Brain microvascular endothelial cell (primary cell): Measurements from ENCODE around the gene KRT81.

ENCODE experiments used
- DNase-seq: peaks from one replicate; pipeline ENCODE4 v3.0.0-alpha.2; 2020
- H3K27ac ChIP-seq: fragments of 250-450 bp; sonication (Bioruptor Pico); 2 replicates; pipeline ENCODE4 v1.5.1; 2020; ENCODE audit warnings: mild to moderate bottlenecking, moderate library complexity
- H3K27me3 ChIP-seq: fragments of 250-450 bp; sonication (Bioruptor Pico); replicated peaks from 2 replicates; pipeline ENCODE4 v1.5.1; 2020; ENCODE audit warnings: mild to moderate bottlenecking
- H3K36me3 ChIP-seq: fragments of 250-450 bp; sonication (Bioruptor Pico); replicated peaks from 2 replicates; pipeline ENCODE4 v1.5.1; 2020; ENCODE audit warnings: mild to moderate bottlenecking
- H3K4me3 ChIP-seq: 2 replicates; pipeline ENCODE4 v1.5.1; 2011; ENCODE audit warnings: low read depth, mild to moderate bottlenecking, control low read depth, low read length, moderate library complexity
- in situ Hi-C: cut with HindIII; loops from 2 replicates; pipeline ENCODE4 v1.10.0; 2017; ENCODE audit warnings: low sequenced_read_pairs, low pct_ligation_motif_present
- TF ChIP-seq, protein P1 (sequence below): IDR thresholded peaks from 2 replicates; pipeline ENCODE4 v1.5.1; 2011; ENCODE audit warnings: low read depth, mild to moderate bottlenecking, moderate library complexity, low read length, control low read depth, inconsistent platforms; ENCODE audit errors: missing control alignments

KRT81 gene

DNA sequence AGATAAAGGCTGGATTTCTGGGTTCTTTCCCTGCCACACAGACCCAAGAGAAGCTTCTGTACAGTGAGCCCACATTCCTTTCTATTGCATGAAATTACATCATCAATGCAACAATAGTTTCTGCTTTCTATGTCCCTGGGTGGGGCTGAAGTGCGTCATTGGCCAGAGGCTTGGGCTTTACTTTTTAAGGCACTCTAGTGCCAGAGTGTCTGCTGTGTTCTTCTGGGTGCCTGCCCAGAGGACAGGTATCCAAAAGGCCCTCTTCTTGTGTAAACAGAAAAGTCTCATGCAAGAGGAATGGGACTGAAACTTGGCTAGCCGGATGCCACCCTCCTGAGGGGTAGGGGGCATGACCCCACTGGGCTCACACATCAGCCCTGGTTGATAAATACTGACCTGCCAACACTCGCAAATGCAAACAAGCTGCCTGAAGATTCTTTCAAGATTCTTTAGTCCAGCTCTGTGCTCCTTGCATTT, 11.0 kb downstream of the KRT81 start:
- peak; percentile 83 for DNase-seq
- no peak overlapping the region for H3K4me3 ChIP-seq
- H3K27ac ChIP-seq: peak overlapping the region; percentile 94
- in situ Hi-C loops: no loop called here
- no peaks in the 10 kb centered on the region for H3K27me3 ChIP-seq
- TF ChIP-seq, protein P1, sequence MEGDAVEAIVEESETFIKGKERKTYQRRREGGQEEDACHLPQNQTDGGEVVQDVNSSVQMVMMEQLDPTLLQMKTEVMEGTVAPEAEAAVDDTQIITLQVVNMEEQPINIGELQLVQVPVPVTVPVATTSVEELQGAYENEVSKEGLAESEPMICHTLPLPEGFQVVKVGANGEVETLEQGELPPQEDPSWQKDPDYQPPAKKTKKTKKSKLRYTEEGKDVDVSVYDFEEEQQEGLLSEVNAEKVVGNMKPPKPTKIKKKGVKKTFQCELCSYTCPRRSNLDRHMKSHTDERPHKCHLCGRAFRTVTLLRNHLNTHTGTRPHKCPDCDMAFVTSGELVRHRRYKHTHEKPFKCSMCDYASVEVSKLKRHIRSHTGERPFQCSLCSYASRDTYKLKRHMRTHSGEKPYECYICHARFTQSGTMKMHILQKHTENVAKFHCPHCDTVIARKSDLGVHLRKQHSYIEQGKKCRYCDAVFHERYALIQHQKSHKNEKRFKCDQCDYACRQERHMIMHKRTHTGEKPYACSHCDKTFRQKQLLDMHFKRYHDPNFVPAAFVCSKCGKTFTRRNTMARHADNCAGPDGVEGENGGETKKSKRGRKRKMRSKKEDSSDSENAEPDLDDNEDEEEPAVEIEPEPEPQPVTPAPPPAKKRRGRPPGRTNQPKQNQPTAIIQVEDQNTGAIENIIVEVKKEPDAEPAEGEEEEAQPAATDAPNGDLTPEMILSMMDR: no peak
- H3K36me3 ChIP-seq: no peaks in the 10 kb centered on the region

DNA sequence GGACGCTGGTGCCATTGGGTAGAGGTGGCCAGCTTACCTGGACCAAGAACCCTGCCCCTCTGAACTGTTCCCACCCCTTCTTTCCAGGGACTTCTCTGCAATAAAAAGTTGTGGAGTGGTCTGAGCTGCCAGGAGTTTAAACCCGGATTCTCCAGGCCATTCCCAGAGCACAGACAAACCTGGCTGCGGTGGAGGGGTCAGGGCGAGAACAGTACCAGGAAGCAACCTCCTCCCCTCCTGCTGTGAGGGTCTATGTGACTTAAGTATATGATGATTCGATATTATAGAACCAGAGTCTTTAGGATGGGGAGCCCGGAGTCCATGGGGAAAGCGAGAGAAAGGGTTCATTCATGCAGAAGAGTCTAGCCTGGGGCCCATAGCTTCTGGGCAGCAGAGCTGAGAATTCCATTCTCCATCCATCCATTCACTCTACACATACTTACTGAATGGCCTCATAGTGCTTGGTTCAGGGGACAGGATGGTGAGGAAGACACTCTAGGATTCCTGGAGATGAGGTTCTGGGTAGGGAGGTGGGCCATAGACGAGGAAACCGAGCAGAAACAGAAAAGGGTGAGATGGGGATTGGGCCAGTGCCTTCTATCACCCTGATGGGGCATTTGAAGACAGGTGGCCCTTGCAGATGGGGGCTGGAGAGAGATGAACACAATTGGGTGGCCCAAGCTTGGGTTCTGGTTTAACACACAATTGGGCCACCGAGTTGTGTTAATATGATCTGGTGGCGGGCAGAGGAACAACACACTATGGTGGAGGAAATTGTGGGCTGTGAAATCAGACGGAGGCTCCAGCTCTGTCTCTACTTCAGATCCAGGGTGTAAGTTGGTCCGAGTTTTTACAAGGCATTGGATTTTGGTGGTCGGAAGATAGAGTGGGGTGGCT, 11.7 kb downstream of the KRT81 start:
- in situ Hi-C loops: no loop called here
- H3K27ac ChIP-seq: peak overlapping the region; percentile 94
- no peaks in the 10 kb centered on the region for H3K36me3 ChIP-seq
- H3K4me3 ChIP-seq: no peak overlapping the region
- H3K27me3 ChIP-seq: no peaks in the 10 kb centered on the region
- TF ChIP-seq, protein P1: peak; percentile 21
- DNase-seq: no peak

DNA sequence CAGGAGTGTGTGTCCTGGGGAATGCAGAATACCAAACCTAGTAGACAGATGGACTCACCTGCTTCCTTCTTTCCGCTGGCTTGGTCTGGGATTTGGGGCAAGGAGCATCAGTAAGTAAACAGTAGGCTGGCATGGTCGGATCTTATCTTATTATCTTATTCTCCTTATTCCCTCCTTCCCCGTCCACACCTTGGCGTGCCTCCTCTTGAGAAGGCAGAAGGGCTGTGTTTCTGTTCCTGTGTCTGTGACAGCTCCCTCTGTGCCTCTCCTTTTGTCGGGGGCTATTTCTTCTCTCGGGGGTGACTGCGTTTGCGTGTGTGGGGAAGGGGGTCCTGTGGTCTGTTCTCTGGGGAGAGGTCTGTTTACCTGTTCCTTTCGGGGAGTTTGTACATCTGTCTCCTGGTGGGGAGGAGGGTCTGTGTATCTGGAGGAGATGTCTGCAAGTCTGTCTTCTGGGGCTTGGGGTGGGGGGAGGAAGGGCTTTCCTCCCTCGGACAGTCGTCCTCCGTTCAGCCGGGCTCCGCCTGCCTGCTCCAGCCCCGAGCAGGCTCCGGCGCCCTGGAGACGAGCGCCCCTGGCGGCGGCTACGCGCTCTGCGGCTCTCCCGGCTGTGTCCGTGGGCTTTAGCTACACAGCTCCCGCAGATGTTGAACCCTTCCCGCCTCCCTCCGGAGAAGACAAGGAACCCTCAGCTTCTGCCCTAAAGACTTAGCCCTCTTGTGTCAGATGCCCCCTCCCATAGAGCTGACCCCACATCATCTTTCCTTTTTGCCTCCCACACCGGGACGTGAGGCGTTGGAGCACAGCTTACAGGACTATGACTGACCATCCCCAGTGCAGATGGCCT, 12.5 kb downstream of the KRT81 start:
- in situ Hi-C loops: no loop called here
- DNase-seq: peak; percentile 61
- Histone ChIP-seq H3K4me3 (peak overlapping the region; percentile 20), H3K36me3 (no peaks in the 10 kb centered on the region), H3K27ac (no peak overlapping the region), H3K27me3 (no peaks in the 10 kb centered on the region)
- TF ChIP-seq, protein P1: peak; percentile 88

DNA sequence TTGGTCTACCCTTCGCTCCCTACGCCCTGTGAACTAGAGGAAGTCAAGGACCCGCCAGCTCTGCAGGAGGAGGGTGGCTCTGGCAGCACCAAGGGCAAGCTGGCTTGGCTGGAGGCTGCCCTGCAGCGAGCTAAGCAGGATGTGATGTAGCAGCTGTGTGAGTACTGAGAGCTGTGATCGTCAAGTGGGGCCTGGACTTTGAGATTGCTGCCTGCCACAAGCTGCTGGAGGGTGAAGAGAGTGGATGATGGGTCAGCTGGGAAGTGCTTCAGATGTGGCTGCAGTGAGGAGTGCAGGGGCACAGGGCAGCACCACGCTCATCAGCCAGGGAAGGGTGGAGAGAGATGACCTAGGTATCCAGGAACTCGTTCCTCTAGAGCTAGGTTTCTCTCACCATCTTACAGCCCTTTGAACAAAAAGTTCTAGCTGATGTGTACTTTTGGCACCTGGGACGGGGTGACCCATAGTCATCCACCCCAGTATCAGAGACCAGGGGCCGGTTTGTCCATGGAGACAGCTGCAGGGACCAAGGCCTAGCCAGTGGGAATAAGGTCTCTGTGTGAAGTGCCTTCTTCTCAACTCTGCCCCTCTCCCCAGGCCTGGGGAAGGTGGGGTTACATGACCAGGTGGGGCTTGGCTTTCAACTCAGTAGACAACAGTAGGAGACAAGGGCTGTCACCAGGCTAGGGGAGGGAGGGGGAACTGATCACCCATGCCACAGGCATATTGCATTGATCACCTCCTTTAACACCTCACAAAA, 13.7 kb downstream of the KRT81 start:
- DNase-seq: no peak
- Histone ChIP-seq H3K27ac (no peak overlapping the region), H3K36me3 (no peaks in the 10 kb centered on the region), H3K4me3 (no peak overlapping the region), H3K27me3 (no peaks in the 10 kb centered on the region)
- TF ChIP-seq, protein P1: no peak
- in situ Hi-C loops: no loop called here

DNA sequence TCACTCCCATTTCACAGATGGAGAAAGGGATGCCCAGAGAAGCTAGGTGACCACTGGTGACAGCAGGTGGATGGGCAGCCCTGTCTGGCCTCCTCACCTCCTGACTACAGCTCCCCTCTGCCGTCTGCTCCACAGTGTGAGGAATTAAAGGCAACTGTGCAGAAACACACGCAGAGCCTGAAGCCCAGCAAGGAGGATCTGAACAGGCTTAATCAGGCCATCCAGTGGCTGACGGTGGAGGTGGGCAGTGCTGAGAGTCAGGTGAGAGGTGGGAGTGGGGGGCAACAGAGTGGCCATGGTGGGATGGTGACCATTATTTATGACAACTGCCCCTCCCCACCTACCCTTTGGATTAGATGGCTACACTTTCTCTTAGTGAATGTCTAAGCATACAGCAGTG, 15.6 kb downstream of the KRT81 start:
- Histone ChIP-seq H3K27ac (no peak overlapping the region), H3K4me3 (no peak overlapping the region), H3K27me3 (no peaks in the 10 kb centered on the region), H3K36me3 (no peaks in the 10 kb centered on the region)
- TF ChIP-seq, protein P1: no peak
- in situ Hi-C loops: no loop called here
- DNase-seq: no peak
